Epithelial cell of proximal tubule (primary cell): ENCODE measurements around the gene HYAL1. TPM values are rescaled to one million over a fixed set of nuclear protein-coding genes. Genes with fewer than 3 reads are reported as not detected.
"Not testable (repeated sequence)": the region's sequence is repeated elsewhere in the genome, so short reads cannot be mapped to it uniquely, and the experiment has no call there.

Experiments
- DNase-seq: peaks from one replicate; pipeline ENCODE4 v3.0.0-alpha.2; 2011; ENCODE audit warnings: low read depth
- H3K4me3 ChIP-seq: 2 replicates; pipeline ENCODE4 v1.5.1; 2011; ENCODE audit warnings: low read depth, mild to moderate bottlenecking, low read length
- total RNA-seq: library from RNA; depleted of rRNA; stranded (reverse); fragments of >200 nt; gene quantifications from 2 replicates; pipeline ENCODE4 v1.2.3, GENCODE V29; 2015
- TF ChIP-seq, protein P1 (sequence below): conservative IDR thresholded peaks from 2 replicates; pipeline ENCODE4 v1.5.1; 2012; ENCODE audit warnings: low read depth, mild to moderate bottlenecking, low read length

HYAL1 gene
- total RNA-seq, 1 donor from 2014 or later = 1.3 TPM

DNA sequence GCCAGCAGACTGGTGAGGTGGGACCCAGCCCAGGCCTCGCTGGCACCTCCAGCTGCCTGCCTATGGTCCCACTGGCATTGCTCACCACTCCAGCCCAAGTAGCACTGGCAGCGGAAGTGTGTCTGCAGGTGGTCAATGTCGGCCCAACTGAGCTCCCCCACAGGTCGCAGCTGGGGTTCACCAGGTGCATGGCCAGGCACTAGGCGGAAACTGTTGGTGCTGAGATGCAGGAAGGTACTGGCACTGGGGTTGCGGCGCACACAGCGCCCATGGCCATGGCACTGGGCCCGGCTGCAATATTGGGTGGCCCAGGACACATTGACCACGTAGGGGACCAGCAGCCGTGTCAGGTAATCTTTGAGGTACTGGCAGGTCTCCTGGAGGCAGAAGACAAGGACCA is 14.8 kb upstream of the HYAL1 start:
- no peak overlapping the region for H3K4me3 ChIP-seq
- DNase-seq = no peak
- TF ChIP-seq, protein P1, sequence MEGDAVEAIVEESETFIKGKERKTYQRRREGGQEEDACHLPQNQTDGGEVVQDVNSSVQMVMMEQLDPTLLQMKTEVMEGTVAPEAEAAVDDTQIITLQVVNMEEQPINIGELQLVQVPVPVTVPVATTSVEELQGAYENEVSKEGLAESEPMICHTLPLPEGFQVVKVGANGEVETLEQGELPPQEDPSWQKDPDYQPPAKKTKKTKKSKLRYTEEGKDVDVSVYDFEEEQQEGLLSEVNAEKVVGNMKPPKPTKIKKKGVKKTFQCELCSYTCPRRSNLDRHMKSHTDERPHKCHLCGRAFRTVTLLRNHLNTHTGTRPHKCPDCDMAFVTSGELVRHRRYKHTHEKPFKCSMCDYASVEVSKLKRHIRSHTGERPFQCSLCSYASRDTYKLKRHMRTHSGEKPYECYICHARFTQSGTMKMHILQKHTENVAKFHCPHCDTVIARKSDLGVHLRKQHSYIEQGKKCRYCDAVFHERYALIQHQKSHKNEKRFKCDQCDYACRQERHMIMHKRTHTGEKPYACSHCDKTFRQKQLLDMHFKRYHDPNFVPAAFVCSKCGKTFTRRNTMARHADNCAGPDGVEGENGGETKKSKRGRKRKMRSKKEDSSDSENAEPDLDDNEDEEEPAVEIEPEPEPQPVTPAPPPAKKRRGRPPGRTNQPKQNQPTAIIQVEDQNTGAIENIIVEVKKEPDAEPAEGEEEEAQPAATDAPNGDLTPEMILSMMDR = no peak

DNA sequence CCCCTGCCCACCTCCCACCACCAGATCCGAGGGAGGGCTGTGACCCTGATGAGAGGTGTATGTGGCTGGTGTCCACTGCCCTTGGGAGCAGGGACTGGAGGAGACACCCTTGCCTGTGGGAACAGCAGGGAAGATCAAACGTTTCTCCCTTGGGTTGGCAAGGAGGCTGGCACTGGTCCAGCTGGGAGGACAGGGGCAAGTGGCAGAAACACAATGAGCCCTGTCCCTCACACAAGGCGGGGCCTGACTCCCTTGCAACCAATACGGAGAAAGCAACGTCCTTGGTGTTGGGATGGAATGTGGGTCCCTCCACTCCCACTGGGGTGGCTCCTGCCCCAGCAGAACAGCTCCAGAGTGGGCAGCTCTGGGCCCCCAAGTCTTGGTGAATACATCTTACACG is 13.9 kb upstream of the HYAL1 start:
- no peak overlapping the region for H3K4me3 ChIP-seq
- TF ChIP-seq, protein P1 = no peak
- no peak for DNase-seq

DNA sequence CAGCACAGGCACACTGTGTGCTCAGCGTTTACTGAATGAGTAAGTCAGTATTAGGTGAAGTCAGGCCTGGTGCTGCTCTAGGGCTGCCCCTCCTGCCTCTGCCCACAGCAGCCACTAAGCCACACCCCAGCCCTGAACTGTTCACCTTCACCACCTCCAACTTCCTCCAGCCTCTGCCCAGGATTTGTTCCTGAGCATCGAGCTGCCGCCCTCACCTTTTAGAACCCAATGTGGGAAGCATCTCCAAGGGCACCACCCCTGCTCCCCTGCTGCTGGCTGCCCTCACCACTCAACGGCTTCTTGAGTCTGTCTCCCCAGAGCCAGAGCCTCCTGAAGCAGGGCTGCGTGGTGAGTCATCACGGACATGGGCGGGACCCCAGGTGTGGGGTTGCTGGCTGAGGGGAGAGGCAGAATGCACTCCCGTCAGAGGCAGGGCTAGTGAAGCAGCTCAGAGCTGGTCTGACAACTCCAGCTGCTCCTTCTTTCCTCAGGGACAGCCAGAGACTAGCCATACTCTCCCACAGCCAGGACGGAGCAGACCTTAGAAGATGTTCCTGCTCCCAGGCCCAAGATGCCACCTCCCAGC is 13.4 kb upstream of the HYAL1 start:
- no peak overlapping the region for H3K4me3 ChIP-seq
- no peak for DNase-seq
- TF ChIP-seq, protein P1 = no peak

DNA sequence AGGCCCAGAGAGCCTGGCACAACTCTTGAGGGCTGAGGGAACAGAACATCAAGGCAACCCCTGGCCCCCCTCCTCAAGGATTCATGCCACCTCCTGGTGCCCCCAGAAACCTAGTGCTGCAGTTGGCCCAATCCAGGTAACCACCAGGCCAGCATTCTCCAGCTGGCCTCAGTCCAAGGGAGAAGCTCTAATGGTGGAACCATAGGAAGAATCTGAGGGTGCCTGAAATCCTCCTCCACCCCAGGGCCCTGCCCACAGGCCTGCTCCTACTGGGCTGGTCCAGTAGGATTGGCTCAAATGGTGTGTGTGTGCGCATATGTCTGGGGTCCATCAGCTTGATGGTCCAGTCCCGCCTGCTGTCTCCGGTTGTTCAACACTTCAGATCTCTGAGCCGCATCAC is 11.4 kb upstream of the HYAL1 start:
- no peak for DNase-seq
- TF ChIP-seq, protein P1 = no peak
- H3K4me3 ChIP-seq = no peak overlapping the region

DNA sequence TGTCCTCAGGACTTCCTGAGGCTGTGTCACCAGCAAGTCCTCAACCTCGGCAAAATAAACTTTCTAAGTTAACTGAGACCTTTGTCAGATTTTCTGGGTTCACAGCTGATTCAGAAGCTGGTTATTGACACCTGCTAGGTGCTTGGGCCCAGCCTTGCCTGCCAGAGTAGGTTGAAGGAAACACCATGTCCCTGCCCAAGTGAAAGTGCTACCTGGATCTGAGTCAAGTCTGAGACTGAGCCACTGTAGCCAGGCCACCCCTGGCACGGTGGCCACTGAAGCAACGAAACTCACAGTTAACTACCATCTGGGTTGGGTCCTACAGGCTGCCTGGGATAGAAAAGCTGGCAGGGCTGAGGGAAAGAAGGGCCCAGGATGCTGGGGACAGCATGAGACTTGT is 11.0 kb upstream of the HYAL1 start:
- H3K4me3 ChIP-seq = no peak overlapping the region
- no peak for DNase-seq
- TF ChIP-seq, protein P1 = no peak

DNA sequence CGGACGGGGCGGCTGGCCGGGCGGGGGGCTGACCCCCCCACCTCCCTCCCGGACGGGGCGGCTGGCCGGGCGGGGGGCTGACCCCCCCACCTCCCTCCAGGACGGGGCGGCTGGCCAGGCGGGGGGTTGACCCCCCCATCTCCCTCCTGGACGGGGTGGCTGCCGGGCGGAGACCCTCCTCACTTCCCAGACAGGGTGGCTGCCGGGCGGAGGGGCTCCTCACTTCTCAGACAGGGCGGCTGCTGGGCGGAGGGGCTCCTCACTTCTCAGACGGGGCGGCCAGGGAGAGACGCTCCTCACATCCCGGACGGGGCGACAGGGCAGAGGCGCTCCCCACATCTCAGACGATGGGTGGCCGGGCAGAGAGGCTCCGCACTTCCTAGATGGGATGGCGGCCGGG is 8.7 kb upstream of the HYAL1 start:
- not testable (repeated sequence) for H3K4me3 ChIP-seq, DNase-seq

DNA sequence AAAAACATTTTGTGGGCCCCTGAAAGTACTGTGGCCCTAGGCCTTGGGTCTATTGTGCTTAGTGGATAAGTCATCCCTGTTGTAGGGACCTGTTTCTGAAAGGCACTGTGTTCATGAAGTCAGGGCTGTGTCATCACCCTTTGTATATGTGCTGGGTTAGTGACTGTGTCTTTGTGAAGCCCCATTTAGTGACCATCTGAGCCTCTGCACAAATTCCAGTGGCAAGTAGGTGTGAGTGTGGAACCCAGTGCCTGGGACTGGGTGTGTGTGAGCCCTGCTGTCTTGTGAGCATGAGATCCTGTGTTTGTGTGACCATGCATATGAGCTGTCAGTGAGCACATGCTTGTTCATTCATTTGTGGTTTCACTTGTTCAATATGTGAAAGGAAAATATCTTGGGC is 1.2 kb upstream of the HYAL1 start:
- DNase-seq = no peak
- no peak overlapping the region for H3K4me3 ChIP-seq
- TF ChIP-seq, protein P1 = no peak
